Stimulated activated CD8-positive, alpha-beta memory T cell treated with anti-CD3 and anti-CD28 coated beads, Interleukin-2, amount 100 ng/mL, for 1 hour (primary cell): ENCODE results near the gene SHISA2.

Experiments used
- DNase-seq, 2 donors: peaks; one replicate each; pipeline ENCODE4 v3.0.0-alpha.2; 2020; ENCODE audit warnings: low read depth in 2 of 2

Gene SHISA2

DNA sequence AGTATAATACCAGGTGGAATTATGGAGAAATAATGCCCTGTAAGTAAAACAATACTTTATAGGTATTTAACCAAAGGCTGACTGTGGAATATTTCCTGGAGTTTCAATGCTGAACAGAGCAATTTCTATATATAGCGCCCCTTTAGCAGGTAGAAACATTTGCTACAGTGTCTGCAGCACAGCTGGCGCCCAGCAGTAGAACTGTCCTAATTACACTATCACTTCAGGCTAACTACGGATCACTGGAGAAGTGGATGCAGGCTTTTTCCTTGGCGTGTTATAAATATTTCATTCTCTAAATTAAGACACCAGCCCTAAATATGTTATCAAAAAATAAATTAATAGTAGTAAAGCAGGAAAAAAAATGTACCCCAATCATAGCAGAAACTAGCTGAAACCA lies 3.1 kb downstream of the SHISA2 start:
- no peak for DNase-seq

DNA sequence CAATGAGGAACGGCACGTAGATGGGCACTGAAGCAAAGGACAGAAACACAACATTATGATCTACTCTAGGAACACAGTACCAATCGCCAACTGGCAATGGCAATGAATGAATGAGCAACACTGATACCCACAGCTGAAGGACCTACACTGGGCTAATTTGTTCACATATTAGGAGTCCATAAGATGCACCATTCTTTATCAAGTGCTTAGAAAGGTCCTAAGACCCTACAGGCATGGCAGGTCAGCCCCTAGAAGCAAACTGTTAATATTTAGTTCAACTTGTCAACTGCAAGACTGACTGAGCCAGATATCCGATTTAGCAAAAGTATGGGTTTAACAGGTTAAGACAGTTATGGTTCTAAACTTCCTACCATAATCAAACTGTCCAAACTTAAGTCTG lies 4.8 kb downstream of the SHISA2 start:
- DNase-seq: no peak

DNA sequence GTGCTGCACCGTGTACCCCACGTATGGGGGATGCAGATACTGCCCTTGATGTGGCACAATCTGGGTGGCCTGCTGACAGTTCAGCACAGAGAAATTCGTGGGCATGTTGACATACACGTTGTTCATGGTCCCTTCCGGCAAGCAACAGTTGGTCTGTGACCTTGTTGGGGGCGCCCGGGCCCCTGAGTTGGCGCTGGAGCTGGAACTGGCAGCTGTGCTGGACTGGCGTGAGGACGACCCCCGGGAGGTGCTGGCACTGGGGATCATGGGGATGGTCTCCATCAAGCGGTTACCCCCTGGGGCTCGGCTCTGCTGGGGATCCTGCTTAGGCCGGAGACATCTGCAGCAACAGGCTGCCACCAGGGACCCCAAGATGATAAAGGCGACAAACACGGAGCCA lies 5.2 kb downstream of the SHISA2 start:
- no peak for DNase-seq

DNA sequence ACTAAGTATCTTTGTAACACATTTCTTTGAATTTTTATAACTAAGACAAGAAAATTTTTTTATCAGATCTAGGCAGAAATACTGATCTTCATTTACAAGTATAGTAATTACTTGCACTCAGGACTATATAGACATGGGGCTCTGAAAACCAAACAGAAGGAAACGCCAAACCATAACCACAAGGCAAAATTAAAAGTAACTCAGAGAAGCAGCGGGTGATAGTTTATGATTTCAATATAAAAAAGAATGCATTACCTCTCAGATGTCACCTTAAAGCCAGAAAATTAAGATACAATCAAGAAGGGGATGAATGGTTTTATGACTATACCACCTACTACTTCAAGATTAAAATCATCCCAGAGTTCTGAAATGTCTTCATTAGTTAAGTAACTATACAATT lies 6.7 kb downstream of the SHISA2 start:
- no peak for DNase-seq

DNA sequence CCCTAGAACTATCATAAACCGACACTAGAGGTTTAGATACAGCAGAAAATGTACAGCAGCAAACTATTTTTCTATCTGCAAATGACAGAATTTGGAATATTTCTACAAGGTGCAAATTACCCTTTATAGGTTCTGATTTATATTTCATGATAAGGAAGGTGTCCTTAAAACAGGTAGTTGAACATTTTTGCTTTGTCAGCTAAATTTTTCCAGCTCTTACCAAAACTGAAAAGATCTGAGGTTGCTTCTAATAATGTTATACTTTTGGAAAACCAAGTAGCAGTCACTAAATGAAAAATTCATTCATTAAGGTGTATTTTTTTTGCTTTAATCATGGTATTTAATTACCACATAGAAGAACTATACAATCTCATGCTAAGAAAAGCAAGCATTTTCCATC lies 9.0 kb downstream of the SHISA2 start:
- DNase-seq: no peak

DNA sequence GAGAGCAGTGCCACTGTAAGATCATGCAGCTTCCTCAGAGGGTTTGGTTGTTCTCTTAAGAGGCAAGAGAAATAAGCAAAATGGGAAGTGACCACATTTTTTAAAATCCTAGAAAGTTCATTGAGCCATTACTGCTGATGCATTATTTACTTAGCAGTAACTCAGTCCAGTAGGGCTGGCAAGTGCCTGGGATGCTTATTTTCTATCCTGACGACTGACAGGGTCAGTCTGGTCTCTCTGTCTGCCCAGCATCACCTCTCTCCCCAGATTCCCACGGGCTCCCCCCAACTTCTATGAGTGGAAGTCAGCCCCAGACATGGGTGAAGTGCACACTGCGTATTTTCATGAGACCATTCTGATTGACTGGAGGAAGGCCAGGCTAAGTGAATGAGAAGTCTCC lies 10.4 kb downstream of the SHISA2 start:
- DNase-seq: no peak

DNA sequence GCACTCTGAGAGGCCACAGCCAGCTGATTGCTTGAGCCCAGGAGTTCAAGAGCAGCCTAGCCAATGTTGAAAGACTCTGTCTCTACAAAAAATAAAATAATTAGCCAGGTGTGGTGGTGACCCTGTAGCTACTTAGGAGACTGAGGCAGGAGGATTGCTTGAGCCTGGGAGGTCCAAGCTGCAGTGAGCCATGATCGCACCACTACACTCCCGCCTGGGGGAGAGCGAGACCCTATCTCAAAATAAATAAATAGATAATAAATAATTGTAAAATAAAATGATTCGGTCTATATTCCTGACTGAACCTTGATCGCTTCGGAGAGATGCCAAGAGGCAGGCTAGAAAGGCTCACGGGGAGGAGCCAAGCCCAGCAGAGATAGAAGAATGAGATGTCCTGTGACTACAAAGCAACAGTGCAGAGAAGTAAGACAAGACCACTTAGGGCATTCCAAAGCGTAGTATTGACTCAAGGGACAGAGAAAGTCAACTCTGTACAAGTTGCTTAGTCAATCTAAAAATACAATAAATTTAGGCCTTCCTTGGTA lies 12.8 kb downstream of the SHISA2 start:
- no peak for DNase-seq

DNA sequence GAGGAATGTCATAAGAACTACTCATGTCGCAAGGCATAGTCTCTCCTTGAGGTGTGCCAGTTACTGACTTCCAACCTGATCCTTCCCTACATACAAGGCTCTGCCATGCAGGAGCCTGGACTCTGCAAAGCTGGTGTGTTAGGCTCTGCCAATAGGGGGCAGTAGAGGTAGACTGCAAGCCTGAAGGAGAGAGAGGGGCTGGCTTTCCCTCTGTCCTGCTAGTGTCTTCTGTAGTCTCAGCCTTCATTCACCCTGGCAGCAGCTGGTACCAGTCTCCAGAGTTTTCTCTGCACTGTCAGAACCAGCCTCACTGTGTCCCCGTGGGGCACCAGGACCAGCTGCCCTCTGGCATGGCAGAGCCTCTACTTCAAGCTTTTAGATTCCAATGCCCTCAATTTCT lies 14.5 kb downstream of the SHISA2 start:
- DNase-seq: no peak

DNA sequence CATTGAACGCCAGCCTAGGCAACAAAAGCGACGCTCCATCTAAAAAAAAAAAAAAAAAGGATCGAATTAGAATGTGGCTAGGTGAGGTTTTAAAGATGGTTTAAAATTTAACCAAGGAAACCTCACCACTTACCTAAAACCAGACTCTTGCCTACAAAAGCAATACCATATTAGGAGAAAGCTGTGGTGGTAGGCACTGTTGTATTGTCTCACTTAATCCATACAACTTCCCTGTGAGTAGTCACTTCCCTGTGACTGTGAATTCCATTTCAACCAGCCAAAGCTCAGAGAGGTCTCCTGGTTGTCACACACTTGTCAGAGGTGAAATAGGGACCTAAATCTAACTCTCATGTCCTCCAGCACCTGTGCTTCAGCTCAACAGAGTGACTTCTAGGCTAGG lies 15.4 kb downstream of the SHISA2 start:
- DNase-seq: no peak

DNA sequence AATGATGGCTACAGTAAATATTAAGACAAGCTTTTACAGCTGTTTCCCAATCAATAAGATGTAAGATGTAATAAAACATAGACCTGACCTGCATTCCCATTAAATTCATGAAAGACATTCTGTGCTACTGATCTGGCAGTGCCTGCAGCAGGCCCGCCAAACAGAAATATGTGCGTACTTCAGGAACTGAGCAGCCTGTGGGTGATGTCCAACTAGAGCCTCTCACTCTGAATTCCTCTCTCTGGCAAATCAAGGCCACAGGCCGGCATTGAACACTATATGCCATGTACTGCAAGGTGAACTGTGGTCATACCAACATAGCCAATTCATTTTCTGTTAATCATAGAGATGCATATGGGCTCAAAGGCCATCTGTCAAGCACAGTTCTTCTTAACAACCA lies 17.8 kb downstream of the SHISA2 start:
- DNase-seq: no peak

DNA sequence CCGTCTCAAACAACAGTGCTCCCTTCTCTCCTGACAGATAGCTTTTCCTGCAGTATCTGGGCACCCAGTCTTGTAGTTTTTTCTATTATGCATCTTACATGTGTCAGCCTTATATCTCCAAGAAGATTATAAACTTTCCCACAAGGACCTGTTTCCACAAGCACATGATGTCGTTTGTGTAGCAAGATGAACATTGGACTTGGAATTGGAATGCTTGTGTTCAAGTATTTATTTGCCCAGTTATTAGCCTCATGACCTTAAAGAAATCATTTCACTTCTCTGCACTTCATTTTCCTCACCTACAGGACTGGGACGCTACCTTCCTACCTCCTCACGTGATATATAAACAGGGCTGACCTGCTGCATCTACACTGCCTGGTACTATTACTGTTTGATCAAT lies 21.5 kb downstream of the SHISA2 start:
- DNase-seq: no peak

DNA sequence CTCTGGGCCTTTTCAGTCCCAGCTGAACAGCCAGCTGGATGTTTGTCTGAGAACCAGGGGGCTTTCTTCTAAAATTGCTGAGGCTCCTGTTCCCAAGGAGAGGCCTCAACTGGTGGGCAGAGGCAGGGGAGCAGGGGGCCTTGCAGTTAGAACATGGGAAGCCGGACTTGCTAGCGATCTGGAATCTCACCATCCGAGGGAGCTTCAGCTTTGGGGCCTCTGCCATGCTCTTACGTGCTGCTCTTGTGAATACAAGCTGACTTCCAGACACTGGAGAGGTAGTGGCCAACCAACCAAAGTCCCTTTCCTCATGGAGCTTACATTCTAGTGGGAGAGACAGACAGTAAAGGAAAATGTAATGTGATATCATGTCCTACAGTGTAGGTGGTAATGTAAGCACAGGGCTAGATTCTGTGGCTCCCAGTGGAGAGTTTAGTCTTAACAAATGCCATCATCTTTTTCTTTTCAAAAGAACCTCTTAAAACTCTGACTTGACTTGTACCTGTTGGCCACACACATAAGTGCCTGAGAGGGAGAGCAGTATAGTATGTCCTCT lies 22.2 kb downstream of the SHISA2 start:
- no peak for DNase-seq

DNA sequence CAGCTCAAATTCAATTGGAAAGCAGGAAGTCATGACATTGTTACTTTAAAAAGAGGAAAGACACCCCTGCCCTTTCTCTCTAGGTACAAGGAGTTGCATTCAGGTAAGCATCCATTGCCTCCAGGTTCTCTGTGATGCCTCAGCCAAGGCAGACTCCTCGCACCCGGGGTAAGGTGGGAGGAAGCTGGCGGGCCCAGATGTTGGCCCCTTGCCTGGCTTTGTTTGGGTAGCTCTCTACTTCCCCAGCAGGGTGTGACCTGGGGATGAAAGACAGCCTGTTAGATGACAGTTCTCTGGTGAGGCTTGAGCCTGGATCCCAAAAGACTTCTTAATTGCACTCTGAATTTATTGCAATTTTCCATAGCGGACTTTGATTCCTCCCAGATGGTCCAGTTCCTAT lies 25.6 kb downstream of the SHISA2 start:
- no peak for DNase-seq

DNA sequence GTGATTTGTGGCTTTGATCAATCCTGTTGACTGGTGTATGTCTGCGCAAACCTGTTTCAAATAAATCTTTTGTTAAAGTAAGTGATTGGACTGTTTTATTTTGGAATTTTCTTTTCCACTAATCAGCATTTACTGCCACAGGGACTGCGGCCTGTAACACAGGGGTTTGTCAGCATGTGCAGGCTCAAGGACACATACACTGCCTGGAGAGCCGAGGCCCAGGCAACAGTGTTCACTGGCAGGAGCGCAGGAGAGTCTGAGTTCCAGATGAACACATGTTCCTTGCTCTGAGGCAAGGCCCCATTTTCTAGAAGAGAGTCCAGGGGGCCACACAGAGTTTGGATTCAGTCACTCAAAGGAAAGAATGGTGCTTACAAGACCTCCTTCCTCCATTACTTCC lies 26.0 kb downstream of the SHISA2 start:
- no peak for DNase-seq

DNA sequence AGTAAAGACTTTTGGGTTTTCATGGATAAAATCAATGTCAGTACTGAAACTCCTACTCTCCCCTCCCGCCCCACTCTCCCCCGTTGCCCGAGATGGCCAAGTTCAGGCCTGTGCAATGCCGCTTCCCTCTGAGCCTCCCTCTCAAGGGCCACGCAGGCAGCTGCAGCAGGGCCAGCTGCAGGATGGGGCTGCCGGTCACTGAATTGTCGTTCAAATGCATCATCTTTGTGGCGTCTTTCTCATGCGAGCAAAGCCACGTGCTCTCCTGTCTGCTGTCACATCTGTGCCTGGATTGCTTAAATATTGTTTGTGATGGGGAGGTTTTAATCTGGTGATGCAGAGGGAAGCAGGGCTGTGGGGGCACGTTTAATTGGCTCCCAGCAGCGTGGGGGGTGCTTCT lies 26.6 kb downstream of the SHISA2 start:
- DNase-seq: no peak

DNA sequence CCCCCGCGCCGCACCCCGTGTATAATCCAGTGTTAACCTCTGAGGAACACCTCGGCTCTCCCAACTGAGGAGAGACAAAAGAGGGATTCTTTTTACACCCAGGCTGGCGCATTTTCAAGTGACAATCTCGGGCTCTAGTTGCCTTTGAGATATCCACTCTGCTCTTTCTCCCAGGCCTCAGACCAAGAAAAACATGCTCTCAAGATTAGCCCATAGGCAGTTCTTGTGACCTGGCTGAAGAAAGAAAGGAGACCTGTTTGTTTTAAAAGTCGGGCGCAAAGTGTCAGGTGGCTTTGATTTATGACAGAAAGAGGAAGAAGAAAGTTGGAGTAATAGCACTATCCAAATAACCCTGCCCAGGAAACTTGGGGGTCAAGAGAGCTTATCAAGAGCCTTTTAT lies 27.3 kb downstream of the SHISA2 start:
- no peak for DNase-seq

DNA sequence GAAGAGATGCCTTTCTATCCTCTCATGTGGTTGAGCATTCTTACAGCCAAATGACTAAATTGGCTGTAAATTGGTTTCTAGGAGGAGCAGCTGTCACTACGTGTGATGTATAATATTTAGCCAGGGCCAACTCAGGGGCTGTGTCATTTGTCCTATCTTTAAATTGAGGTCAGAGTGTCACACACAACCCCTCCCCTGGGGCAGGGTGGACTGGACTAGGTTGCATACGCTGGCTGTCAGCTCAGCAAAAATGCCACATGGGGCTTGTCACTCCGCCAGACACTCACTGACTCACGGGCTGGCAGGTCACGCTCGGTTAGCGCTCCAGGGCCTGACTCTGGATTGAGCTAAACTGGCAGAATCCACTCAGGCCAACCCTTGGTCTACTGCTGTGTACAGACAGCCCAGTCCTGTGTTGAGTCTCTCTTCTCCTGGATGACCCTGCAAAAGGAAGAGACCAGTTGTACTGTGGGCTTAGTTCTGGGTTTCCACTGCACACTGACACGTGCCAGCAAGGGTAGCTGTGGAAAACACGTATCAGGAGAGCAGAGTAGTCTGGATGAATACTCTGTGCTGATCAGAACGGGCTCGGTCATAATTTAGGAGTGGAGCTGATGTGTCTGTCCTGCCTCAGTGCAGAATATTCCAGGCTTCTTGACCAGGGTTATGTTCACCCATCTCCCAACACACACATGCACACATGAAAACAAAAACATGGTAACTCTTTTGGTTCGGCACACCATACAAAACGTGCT lies 29.1 kb downstream of the SHISA2 start:
- DNase-seq: no peak

DNA sequence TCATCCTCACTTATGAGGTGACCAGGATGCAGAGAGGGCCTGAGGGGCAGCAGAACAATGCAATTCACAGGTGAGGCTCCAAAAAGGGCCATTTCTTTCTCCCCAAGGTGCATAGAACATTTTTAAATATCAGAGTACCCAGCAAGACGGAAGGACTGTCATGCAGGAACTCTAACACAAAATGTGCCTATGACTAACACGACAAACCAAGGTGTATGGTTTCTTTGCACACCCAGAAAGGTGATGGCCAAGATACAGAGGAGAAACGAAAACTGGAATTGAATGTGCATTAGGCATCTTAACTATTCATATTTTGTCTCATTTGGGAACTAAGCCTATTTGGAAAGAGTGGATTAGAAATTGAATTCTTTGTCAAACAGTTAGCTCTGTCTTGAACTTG lies 29.9 kb downstream of the SHISA2 start:
- no peak for DNase-seq

DNA sequence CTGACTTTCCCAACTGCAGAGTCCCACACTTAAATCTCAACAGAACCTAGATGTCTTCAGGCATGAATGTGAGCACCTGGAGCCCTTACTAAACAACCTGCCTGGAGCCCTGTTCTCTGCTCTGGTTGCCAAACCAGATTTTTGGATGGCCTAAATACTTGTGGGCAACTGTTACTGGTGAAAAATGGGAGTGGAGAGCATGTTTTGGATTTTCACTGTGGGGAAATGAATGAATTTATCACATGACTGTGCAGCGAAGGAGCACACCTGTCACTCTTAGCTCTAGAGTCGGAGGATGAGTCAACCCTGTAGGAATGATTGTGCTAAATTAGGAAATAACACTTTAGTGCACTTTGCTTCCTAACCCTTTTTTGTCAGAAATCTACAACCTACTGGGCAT lies 30.3 kb downstream of the SHISA2 start:
- DNase-seq: no peak

DNA sequence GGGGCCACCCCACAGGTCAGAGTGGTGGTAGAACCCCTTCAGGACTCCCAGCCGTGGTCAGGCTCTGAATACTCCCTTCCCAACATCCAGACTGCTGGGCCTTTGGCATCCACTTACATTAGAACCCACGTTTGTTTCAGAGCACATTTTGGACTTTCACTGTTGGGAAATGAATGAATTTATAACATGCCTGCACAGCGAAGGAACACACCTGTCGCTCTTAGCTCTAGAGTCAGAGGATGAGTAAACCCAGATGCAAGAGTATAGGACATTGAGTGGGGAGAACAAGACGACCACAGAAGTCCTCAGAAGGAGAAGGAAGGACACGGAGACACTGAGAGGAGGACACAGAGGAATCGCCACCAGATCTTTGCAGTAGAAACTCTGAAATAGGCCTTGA lies 30.9 kb downstream of the SHISA2 start:
- no peak for DNase-seq

DNA sequence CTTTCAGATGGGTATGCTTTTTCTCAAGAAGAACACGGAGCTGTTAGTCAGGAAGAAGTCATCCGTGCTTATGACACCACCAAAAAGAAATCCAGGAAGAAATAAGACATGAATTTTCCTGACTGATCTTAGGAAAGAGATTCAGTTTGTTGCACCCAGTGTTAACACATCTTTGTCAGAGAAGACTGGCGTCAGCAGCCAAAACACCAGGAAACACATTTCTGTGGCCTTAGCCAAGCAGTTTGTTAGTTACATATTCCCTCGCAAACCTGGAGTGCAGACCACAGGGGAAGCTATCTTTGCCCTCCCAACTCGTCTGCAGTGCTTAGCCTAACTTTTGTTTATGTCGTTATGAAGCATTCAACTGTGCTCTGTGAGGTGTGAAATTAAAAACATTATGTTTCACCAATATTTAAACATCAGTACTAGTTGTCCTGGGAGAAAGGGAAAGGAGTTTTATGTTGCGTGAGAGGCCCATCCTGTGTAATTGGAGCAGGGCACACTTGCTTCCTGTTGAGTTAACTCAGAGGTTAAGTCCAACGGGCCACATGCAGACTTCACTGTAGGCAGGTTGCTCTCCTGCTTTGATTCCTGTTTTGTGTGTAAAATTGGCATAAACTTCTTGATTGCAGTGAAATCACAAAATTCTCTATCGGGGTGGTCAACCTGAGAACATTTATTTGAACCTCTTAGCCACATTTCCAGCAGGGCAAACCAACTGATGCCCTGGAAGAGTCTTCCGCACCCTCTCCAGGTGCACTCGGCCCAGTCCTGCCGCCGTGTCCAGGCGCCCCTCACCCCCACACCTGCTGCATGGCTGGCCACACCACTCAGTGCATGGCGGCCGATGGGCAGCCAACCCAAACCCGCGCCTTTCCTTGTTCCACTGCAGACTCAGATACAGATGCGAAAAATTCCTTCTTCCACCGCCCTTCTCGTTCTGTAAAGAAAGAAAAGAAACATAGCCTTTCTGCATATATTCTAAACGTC lies 31.6 kb downstream of the SHISA2 start:
- DNase-seq: no peak

DNA sequence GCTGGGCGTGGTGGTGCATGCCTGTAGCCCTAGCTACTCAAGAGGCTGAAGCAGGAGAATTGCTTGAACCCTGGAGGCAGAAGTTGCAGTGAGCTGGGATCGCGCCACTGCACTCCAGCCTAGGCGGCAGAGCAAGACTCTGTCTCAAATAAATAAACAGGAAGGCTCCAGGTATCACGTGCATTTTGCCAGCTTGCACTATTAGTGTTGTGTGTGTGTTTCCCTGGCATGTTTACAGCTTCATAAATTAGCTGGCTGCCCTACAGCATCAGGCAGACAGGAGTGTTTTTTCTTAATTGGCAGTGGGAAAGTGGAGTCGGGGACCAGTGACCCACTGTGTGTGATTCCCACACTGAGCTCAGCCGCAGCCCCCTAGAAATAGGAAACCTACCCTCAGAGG lies 32.6 kb downstream of the SHISA2 start:
- DNase-seq: no peak
